Stimulated activated CD4-positive, alpha-beta T cell treated with anti-CD3 and anti-CD28 coated beads, Interleukin-1b, Interleukin-23, amount 100 ng/mL, for 1 hour (primary cell): Measurements from ENCODE around the gene ST6GALNAC3.
"Not testable (repeated sequence)": the region's sequence is repeated elsewhere in the genome, so short reads cannot be mapped to it uniquely, and the experiment has no call there.

Experiments
- DNase-seq, 2 donors: peaks; one replicate each; pipeline ENCODE4 v3.0.0-alpha.2; 2020; ENCODE audit warnings: low read depth in 2 of 2

ST6GALNAC3 gene

DNA sequence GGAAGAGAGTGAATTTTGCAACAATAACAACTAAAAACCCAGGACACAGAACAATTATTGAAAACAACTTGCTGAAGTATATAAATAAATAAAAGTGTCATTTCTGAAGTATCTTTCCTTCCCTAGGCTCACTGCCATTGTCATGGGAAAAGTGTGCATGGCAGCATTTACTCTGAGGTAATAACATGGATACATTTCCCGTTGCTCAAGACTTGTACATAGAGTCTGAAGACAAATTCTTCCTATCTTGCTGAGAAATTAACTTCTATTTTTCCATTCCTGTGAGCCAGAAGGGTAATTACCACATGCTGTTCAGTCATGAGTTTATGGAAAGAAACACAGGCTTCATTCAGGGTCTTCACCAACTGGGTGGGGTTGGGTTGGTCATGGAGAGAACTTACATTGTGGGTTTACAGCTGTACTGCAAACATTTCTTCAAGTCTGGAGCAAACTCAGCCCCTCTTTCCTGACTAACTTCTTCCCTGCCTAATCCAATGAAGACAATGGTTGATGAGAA is 32.2 kb downstream of the ST6GALNAC3 start:
- DNase-seq = no peak

DNA sequence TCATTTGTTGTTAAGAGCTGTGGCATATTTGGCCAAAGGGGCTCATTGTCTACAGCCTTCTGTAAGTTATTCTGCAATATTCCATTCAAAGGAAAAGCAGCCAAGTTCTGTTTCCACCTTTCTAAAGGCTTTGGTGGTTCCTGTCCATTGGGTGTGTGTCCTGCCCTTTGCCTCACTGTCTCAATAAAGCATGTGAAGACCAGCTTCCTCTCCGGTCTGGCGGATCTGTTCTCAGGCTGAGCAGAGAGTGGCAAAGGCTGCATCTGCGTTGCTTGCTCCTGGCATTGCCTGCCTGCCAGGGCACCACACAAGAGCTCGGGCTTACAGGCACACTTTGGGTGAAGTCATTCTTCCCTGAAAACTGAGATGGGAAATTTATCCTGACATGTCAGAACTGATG is 34.9 kb downstream of the ST6GALNAC3 start:
- no peak for DNase-seq

DNA sequence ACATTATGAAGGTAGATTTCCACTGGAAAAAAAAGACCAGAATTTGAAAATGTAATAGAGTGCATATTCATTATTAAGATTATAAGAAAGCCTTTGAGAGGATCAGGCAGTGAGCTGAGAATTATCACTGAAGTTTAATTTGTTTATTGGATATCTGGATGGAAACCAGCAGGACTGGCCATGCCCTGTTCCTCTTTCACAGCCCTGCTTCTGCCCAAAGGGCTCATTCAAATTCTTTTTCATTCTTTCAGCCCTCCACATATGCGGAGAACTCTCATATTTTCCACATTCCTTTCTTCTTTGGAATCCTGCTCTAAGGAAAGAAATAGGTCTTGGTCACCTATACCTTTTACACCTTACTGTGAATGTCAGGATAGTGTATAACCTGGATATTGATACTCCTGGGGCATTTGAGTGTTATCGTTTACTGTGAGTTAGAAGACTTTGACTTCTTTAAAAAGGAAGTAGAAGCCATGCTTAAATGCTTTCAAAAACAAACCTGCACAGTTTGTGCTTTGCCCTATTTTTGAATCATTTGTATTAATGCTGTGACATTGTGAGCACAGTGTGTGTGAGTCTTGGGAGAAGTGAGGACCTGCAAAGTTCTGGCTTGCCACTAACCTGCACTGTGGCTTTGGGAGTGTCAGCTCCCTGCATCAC is 35.5 kb downstream of the ST6GALNAC3 start:
- no peak for DNase-seq

DNA sequence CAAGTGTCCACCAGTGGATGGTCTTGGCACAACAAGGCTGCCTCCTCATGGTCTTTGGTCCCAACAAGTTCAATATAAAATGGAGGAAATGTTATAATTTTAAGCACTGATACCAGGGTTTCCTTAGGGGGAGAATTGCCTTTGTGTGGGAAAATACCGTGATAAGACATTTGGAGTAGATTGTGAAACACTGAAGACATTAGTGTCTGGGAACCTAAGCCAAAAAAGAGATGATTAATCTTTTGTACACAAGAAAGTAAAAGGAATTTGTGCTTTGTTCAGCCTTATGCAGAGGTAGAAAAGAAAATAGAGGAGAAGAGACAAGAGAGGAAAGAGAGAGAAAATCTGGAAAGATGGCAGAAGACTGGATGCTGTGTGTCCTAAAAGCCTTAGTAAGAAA is 36.1 kb downstream of the ST6GALNAC3 start:
- no peak for DNase-seq

DNA sequence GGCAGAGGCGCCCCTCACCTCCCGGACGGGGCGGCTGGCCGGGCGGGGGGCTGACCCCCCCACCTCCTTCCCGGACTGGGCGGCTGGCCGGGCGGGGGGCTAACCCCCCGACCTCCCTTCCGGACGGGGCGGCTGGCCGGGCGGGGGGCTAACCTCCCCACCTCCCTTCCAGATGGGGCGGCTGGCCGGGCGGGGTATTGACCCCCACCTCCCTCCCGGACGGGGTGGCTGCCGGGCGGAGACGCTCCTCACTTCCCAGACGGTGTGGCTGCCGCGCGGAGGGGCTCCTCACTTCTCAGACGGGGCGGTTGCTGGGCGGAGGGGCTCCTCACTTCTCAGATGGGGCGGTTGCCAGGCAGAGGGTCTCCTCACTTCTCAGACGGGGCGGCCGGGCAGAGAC is 37.8 kb downstream of the ST6GALNAC3 start:
- DNase-seq = not testable (repeated sequence)

DNA sequence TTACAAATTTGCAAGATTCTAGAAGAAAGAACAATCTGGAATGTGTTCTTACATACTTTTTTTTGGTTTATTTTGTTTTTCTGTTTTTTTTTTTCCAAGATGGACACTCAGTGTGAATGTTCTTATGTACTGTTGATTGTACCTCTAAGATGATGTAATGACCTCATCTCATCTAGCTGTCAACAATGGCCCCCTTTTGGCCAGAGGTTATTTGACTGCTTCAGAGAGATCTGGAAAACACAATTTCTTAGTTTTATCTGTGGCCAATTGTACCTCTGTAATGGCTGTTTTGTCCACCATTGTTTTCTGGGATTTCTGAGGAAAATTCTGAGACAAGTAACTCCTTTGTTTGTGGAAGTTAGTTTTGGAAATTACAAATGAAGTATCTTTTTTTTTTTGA is 38.9 kb downstream of the ST6GALNAC3 start:
- no peak for DNase-seq

DNA sequence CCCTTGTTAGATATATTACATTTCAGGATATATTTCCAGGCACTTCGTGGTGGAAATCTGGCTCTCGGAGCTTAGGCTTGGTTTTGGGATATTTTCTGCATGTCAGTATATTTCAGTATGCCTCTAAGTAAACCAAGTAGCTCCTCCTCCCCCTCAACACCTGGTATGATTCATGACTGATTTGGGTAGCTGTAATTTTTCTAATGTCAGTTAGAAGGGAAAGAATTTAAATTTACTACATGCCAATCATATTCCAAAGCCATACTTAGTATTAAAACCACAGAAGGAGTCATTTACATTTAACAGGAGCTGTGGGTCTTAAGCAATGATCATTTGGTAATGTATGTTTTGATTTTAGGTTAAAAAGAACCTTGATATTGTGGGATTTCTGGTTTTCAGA is 40.6 kb downstream of the ST6GALNAC3 start:
- DNase-seq = no peak

DNA sequence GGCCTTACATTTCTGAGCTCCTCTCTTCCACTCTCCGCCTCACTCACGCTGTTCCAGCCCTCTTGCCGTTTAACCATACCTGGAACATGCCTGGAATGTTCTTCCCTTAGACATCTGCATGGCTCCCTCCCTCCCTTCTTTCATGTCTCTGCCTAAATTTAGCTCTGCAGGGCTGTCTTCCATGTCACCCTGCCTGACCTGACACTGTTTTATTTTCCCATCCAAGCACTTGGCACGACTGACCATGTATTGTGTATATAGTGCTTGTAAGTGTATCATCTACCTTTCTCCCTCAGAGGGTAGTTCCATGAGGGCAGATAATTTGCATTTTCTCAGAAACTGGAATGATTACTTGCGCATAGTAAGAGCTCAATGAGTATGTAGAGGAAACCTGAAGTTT is 47.3 kb downstream of the ST6GALNAC3 start:
- DNase-seq = no peak

DNA sequence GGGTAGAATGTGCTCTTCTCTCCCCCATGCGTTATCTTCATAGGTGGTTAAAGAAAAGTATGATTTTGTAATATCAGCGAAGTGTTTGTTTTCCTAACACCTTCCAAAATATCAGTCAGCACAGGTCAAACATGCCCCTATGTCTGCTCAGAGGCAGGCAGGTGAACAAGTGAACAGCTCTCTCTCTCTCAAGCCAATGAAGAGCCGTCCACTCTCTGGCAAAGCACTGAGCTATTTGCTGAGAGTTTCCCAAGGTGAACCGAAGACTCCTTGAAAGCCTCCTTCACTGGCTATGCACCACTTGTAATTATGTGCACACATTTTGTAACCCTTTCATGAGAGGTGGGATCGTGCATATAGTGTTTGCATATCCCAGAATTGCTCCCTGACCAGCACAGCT is 47.7 kb downstream of the ST6GALNAC3 start:
- no peak for DNase-seq

DNA sequence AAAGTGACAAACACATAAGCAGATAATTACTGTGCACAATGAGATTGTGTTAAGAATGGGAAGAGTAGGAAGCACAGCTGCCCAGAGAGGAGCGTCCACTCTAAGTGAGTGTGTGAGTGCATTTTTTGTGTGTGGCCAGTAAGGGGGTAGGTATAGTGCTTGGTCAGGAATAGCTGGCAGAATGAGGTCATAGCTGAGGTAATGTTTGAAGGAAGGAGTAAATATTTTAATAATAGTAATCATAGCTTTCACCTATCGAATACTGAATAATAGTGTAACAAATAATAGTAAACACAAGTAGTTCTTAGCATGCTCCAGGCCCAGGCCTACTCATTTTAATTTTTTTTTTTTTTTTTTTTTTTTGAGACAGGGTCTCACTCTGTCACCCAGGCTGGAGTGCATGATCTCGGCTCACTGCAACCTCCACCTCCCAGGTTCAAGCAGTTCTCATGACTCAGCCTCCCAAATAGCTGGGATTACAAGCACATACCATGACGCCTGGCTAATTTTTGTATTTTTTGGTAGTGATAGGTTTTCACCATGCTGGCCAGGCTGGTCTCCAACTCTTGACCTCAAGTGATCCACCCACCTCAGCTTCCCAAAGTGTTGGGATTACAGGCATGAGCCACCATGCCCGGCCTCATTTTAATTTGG is 49.0 kb downstream of the ST6GALNAC3 start:
- not testable (repeated sequence) for DNase-seq

DNA sequence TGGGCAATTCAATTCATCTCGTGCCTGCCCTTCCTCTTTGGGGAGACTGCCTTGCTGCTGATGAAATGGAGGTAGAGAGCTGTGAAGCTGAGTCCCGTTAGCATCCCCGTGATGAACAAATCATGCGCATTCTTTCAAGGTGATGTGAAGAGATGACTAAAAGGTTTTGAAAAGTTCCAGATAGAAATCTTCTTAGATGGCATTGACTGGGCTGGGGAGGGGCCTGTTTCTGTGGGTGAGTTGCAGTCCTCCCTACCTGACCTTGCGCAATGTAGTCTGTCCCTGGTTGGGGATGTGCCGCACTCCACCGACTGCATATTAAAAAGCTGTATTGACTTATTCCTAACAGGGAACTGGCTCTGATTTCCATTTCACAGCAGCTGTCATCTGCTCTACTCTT is 49.6 kb downstream of the ST6GALNAC3 start:
- no peak for DNase-seq

DNA sequence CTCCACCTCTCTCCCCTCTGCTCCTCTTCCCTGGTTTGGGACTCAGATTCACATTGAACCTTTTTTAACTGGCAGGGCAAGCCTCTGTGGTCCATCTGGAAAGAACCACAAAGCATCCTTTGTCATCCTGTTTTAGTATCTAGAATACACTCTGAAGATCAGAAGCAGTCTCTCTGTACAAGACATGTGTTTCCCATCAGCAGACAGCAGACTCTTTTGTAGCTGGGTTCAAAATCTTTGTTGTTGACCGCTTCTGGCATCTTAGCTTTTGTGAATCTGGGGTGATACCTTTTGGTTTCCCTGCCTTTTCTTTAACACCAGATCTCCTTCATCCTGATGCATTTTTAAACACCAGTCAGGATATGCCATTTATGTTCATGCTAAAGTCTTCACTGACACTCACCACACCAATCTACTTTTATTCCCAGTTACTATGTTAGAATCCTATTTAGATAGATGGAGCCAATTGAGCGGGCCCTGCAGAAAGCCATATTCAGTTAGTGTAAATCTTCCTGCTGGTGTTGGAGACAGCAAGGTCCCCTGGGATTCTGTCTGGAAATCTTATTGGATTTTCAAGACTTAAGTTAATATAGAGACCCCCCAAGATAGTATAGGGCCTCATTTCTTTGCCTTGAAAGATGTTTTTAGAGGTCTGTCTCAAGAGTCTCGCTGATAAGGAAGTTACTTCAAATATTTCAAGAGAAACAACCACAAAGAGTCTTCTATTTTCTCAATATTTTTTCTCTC is 51.1 kb downstream of the ST6GALNAC3 start:
- no peak for DNase-seq

DNA sequence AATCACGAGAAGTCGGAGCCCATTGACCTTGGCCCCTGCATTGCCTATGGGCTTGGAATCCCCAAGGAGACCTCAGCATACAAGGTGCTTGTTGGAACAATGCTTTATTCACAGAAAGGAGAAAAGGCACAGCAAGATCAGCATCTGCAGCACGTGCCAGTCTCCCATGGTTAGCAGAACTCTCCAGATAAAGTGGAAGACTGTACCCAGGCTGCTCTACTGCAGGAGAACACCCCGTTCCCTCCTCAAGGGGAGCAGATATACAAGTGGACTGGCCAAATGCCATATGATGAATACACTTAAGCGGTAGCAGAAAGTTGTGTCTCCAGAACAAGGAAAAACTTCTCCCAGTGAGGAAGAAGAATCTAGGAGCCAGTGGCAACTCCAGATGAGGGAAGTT is 53.5 kb downstream of the ST6GALNAC3 start:
- DNase-seq = no peak

DNA sequence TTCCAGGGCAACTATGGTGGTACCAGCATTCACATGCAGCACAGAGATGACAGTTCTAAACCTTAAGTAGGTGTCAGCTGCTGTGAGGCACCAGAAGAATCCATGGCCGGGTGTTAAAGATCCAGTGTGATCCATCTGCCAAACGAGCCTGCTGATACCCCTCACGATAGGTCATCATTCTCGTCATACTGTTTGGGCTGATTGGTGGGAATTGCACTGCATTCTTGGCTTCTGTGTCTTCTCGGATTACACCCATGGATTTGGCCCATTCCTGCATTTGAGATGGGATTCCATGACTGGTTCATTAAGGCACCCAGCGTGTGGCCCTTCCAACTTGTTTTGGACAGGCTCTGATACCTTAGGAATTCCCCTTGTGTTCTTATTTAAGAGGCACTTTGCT is 55.2 kb downstream of the ST6GALNAC3 start:
- no peak for DNase-seq

DNA sequence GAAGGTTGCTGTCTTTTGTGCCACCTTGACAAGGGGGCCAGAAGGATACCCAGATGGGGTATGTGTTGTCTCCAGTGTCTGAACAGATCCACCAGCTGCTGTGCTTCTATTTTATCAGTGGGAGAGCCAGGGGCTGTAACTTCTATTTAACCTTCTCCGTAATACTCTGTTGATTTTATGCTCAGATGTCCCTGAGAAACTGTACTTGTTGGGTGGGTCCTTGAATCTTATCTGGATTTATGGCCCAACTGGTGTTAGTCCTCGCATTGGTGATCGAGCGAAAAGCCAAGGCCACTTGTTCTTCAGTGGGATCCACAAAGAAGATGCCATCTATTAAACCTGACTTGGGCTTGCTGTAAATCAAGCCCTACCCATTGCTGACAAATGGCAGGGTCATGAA is 56.4 kb downstream of the ST6GALNAC3 start:
- no peak for DNase-seq

DNA sequence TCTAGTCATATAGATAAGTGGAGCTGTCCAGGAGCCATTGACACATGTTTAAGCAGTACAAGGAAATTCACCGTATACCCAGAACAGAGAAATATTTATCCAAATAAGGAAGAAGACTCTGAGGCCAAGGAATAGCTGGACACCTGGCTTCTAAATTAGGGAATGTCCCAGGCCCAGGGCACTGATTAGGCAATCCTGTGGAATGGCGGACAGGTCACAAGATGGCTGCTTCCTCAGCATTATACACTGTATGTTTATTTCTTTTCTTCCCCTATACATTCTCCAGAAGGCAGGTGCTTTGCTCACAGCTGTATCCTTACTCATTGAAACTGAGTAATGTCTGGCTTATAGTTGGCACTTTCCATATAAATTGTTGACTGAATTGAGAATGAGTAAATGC is 59.4 kb downstream of the ST6GALNAC3 start:
- DNase-seq = no peak

DNA sequence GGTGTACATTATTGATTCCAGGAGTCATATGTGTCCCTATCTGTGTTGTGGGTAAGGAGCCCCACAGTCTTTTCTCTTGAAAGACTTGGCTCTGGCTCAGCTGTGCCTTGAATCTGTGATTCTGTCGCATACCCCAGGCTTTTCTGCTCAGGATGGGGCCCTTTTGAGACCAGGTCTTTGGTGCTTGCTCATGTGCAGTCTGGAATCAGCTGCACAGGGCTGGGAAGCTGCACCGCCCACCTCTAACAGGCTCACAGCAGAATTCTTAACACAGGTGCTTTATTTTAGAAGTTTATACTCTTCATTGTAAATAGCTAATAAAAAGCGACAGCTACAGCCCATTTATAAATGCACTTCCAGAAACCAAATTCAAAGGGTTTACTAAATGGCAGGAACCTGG is 61.3 kb downstream of the ST6GALNAC3 start:
- no peak for DNase-seq

DNA sequence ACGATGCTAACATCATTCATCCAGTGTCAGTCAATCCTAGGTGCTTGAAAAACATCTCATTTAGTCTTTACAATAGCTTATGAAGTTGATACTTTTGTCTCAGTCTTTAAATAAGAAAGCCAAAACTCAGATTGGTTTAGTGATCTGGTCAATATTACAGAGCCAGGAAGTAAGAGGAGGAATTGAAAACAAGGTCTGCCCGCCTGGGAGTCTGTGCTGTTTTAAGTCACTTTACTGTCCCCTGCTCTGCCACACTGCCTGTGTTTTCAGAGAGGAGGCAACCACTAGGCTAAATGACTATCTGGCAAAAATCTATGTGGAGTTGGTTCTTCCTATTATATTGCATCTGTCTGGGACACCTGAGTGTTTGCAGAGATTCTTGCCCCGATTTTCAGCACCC is 62.3 kb downstream of the ST6GALNAC3 start:
- DNase-seq = no peak

DNA sequence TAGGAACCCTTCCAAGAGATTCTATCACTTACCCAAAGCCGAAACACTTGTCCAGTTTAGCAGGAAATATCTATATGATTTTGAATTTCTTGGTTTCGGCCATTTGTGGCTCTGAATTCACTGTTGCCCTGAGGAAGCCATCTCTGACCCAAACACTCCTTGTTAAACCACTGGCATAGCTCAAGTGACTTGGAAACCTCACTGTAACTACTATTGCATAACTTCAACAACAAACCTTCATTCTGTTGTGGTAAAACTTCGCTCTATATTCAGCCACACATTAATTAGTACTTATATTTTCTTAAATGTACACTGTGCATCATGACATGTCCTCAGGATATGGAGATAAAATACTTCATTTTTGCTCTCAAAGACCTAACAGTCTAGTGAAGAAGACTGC is 63.2 kb downstream of the ST6GALNAC3 start:
- no peak for DNase-seq

DNA sequence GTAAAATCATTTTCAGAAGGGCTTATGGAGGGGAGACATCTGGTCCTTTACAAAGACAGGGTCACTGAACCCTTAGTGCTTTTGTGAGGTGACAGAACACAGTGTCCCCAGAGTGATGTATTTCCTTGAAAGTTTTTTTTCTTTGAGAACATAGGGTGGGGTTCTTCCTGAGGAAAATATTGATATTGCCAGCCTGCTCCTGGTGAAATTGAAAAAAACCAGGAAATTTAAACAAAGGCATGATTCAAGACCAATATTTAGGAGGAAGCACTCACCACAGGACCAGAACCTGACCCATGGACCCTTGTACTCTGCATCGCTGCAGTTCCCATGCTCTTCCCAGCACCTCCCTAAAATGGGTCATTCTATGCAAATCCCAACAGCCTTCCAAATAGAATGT is 63.7 kb downstream of the ST6GALNAC3 start:
- DNase-seq = no peak

DNA sequence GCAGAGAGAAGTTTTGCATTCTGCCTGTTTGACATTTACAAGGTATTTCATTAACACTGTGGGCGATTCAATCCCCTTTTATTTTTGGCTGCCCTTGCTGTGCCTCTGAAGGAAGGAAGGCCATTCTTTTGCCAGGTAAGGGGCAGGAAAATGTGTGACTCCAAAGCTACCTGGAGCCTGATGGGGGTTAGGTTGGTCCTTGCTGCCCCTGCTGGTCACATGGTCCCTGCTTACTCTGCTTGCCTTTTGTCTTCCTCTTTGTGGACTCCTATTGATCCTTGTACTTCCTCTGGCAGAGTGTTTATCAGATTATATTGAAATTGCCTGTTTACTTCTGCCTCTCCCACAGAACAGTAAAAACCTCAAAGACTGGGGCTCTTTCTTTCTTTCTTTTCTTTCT is 65.7 kb downstream of the ST6GALNAC3 start:
- DNase-seq = no peak

DNA sequence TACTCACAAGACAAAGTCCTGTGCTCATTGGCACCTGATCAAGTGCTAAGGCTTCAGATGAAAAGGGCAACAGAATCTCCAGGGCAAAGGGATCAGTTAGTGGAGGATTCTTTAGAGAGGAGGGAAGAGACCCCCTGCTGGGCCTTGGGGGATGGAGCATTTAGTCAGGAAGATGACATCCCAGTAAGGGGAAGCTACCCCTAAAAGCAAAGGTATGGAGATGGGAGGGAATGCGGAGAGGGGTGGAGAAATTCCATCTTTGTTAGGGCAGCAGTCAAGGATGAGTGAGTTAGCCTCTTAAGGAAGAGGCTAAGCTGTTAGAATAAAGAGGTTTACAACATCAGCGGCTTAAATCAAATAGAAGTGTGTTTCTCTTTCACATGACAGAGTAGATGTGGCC is 67.4 kb downstream of the ST6GALNAC3 start:
- DNase-seq = no peak
